GM21381 (cell line): Measurements from ENCODE around the gene OR10H5.
"Not testable (repeated sequence)": the region's sequence is repeated elsewhere in the genome, so short reads cannot be mapped to it uniquely, and the experiment has no call there.

Experiments used
- ATAC-seq: cut with Tn5 transposase; IDR thresholded peaks from one replicate; pipeline ENCODE4 v1.9.1; 2021; ENCODE audit warnings: mild to moderate bottlenecking, moderate library complexity; ENCODE audit not compliant: unreplicated experiment

The OR10H5 gene, protein sequence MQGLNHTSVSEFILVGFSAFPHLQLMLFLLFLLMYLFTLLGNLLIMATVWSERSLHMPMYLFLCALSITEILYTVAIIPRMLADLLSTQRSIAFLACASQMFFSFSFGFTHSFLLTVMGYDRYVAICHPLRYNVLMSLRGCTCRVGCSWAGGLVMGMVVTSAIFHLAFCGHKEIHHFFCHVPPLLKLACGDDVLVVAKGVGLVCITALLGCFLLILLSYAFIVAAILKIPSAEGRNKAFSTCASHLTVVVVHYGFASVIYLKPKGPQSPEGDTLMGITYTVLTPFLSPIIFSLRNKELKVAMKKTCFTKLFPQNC

DNA sequence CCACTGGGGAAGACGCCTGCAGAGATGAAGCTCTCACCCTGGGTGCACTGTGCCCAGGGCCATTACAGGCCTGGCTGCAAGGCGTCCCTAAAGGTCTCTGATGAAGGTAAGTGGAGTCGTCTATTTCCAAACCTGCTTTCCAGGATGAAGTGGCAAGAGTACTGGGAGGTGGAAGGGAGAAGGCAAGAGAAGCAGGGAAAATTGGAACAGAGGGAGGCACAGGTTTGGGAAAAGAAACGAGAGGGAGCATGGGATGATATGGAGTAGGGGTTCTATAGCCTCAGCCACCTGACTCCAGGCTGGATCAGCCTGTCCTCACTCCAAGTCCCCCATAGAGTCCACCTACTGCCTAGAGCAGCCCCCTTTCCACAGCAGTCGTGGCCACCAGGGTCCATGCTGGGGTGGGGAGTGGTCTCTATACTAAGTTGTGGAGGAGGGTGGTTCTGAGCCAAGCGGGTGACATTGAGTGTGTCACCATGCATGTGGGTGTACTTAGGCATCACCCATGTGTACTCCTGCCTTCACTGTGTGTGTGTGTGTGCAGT lies at the start of gene OR10H5:
OR10H5 (plus strand) TSS at position 51 of the 545 bp plus-strand sequence. CDS start 6,388 bp downstream, outside the sequence.
- ATAC-seq, result no peak

DNA sequence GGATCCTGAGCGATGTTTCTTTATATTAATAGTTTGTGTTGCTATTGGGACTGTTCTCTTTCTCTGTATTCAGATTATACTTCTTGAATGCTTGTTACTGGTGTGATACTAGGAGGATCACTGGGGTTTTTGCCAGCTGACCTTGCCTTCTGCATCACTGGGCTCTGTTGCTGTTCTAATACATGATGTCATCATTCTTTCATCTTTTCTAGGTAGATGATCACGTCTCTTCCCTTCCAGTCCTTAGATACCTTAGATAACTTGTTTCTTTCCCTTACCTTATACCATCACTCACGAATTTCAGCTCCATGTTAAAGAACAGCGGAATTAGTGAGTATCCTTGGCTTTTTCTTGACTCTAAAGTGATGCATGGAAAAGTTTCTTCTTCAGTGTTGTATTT lies 49.7 kb upstream of the OR10H5 start, which contains the start of gene OR10H3:
OR10H3 (plus strand) TSS at position 264 of the 400 bp plus-strand sequence. CDS start 3,408 bp downstream, outside the sequence.
- ATAC-seq, result no peak

DNA sequence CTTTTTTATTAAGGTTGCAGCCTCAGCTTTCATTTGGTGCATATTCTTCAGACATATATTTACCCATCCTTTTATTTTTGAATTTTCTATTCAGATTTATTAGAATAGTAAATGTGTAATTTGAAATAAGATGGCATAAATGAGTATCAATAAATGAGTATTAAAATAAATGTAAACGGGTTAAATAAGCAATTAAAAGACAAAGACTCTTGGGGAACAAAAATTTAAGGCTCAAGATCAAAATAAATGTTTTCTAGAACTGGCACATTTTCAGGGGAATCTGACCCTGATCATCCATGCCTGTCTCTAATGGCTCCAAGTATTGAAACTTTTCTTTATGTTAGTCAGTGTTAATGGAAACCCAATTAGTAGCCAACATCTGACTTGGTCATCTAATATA lies 46.7 kb upstream of the OR10H5 start:
- no peak for ATAC-seq

DNA sequence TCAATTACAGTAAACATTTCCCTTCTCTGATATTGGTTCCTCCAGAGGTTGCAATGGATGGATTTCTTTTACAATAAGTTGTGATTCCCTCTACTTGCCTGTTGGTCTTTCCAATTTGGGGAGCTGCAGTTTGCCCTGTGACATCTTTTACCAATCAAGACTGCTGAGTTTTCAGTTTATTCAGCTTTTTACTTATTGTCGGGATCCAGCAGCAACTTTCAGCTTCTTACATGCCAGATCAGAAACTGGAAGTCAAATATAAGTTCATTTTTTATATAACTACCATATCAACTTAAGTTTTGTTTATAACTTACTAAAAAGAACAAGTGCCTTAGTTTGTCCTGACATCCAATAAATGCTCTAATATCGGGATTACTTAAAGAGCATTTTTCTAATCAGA lies 39.2 kb upstream of the OR10H5 start:
- ATAC-seq, result no peak

DNA sequence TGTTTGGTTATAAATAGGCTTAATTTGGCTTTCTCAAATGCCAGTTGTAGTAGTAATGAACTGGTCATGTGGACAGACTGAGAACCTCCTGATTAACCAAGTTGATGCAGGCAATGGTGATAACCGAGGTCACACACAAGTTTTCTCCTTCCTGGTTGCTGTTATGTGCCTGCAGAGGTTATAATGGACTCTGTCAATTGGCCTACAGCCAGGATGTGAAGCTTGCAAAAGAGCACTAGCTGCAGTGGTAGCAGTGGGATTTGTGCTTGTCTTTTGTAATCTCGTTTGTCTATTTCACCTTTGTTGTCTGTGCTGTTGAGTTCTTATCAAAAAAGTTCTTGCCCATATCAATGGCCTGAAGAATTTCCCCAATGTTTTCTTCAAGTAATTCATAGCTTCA lies 29.1 kb upstream of the OR10H5 start:
- no peak for ATAC-seq

DNA sequence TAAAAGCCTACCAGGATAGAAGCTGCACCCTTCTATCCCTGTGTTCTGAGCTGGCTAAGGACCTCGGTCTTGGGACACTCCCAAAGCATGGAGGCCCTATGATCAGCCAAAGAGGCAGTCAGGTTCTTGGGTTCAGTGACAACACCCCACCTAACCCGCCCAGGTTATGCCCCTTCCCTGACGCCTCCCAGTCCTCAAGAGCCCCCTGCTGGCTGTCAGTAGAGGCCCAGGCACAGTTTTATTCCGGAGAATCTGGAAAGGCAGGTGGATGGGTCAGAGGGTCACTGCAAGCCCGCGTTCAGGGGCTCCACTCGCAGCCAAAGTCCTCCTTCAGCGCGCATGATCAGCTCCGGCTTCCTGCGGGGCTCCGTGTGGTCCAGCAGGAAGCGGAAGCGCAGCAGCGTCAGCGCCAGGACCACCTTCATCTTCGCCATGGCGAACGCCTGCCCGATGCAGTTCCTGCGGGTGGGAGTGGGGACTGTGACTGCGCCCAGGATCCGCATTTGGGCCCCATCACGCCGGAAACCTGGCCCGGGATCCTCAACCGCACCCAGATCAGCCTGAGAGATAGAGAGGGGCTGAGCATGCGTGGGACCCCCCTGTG lies 27.4 kb upstream of the OR10H5 start:
- no peak for ATAC-seq

DNA sequence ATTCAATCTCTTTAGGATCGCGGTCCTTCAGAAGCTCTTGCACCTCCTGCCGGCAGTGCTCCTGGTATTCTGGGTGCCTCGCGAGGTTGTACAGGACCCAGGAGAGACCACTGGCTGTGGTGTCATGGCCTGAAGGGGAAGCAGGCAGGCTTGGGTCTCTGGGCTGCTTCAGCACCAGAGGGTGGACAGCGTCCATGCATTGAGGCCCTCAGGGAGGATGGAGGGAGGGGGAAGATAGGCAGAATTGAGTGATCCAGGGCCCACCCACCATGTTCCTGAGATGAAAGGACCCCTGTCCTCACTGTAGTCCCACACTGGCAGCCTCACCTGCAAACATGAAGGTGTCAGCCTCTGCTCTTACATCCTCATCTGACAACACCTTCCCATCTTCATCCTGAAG lies 17.9 kb upstream of the OR10H5 start:
- ATAC-seq, result no peak

DNA sequence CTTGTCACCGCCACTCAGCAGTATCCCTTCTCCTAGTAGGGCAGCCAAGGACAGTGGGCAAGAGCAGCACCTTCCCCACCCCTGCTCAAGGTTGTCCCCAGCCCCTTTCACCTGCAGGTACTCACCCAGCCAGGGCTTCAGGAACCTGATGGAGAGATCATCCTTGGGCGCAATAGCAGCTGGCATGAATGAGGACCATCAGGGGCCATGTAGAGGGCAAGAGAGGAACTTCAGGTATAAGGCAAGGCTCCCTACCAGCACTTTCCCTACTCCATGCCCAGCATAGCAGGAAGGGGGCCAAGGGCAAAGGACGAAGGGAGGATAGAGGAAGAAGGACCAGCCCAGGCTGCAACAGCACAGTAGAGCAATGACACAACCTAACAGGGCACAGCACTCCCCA lies 13.3 kb upstream of the OR10H5 start:
- ATAC-seq, result not testable (repeated sequence)

DNA sequence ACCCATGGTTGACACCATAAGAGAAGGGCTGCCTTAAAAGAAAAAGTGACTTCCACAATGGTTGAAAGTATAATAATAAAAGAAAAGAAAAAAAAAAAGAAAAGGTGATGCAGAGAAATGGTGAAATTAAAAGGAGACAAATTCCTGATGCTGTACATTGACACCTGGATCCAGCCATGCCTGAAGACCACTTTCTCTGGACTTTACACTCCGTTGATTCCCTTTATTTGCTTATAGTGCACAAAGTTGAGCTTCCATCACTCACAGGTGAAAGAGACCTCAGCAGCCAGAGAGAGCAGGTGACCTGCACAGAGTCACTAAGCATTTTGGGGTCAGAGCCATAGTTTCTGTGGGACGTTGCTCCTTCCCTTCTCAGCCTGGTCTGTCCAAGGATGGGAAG lies 12.2 kb upstream of the OR10H5 start:
- ATAC-seq, result no peak

DNA sequence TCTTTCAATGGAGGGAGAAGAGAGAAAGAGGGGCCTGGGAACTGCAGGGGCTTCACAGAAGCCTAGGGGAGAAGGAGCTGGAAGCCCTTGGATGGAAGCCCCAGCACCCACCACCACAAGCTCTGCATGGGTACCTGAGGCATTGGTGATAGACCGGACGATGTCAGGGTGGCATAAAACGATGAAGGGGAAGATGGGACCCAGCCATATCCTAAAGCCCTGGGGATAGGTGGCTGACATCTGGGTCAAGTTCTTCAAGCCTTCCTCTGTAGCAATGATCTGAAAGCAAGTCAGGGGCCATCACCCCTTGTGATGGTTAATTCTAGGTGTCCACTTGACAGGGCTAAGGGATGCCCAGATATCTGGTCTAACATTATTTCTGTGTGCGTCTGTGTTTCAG lies 11.2 kb upstream of the OR10H5 start:
- ATAC-seq, result no peak

DNA sequence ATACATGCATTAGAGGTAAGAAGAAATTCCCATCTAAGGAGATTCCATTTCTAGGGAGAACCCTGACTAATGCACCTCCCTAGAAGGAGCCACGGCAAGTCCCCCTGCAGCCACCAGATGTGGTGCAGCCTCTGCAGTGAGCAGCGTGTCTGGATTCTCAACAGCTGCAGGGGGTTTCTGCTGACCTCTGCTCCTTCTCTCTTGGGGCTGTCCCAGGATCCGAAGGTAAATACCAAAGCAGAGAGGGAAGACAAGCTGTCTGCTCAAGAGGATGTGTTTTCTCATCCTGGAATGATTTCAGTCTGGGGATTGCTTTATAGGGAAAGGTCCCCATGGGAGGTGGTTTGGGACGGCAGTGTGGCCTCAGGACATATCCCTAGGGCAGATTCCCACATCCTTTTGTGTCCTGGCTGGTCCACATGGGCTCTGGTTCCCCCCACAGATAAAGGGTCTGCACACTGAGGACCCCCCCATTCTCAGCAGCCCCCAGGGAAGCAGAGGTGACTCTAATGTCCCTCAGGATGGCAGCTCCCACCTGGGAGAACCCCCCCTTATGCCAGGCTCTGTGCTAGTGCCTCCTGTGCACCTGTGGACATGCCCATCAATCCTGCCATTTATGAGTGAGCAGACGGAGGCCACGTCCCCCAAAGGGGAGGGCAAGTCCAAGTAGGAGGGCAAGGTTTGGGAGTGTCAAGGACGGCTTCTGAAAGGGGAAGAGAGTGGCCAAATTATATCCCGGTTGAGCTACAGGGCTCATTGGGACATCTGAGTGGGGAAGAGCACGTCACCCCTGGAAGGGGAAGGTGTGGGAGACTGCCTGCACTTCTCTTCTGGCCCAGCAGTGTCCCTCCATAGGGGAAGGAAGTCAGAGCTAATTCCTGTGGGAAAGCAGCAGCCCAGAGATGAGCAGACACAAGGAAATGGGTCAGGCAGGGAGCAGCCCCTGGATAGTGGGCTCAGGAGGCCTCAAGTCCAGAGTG lies 10.2 kb upstream of the OR10H5 start:
- no peak for ATAC-seq

DNA sequence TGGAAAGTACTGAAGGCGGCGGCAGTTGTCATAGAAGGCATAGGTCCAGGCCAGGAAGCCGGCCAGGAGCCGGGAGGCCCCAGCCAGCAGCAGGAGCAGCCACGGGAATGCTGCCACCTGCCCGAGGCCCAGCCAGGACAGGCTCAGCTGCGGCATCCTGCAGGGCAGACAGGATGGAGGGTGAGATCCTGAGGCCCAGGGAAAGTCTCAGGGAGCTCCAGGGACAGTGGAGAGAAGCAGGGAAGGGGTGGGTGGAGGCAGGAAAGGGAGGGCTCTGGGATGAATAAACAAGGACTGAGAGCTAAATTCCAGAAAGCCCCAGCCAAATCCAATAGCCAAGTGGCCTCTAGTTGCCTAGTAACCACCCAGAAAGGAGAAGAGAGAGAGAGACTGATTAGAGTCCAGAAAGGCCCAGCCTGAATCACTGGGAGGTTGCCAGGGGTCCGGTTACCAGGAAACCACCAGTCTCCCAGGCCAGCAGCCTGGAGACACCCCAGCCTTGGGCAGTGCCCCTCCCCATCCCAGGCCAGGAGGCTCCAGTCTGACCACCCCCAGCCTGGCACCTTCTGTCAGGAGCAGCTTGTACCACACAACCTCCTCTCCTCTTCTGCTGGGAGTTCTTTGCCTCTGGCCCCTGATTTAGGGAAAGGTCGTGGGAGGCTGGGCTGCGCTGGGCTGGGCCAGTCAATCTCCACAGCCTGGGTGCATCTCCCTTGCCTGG lies 7.5 kb upstream of the OR10H5 start:
- ATAC-seq, result no peak

DNA sequence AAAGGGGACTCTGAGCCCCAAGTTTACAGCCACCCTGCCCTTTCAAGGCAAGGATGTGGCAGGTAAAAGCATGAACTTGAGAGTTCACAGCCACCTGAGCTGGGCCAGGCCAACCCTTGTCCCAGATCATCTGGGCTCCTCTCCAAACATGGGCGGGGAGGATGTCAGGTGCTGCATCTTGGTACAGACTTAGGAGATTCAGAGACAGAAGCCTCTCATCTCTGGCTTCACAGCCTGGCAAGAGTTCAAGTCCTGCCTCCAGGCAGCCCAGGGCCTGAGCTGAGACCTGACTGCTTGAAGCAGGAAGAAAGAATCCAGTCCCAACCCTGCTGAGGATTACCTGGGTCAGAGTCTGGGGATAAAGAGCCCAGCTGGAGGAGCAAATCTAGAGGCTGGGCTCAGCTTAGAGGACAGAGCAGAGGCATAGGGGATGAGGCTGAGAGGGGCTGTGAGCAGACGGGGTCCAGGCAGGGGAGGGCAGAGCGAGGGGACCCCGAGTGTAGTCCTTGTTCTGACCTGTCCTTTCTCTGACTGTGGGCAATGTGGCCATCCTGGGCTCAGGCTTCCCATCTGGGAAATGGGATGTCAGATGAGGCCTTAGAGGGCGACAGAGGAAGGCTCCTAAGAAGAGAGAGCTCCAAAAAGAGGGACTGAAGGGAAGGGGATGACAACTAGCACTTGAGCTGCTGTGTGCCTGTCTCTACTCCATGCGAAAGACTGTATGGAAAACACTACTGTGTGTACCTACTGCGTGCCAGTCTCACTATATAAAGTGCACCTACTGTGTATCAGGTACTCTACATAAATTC lies 6.6 kb upstream of the OR10H5 start:
- no peak for ATAC-seq

DNA sequence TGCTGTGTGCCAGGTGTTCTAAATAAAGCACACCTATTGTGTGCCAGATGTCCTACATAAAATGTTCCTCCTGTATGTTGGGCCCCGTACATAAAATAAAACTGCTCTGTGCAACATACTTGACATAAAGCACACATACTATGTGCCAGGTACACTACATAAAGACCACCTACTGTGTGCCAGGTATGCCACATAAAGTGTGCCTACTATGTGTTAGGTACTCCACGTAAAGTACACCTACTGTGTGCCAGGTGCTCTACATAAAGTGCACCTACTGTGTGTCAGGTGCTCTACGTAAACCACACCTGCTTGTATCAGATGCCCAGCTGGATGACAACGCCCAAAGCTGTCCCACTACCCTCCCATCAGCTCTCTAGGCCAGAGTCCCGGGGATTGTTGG lies 5.8 kb upstream of the OR10H5 start:
- ATAC-seq, result no peak

DNA sequence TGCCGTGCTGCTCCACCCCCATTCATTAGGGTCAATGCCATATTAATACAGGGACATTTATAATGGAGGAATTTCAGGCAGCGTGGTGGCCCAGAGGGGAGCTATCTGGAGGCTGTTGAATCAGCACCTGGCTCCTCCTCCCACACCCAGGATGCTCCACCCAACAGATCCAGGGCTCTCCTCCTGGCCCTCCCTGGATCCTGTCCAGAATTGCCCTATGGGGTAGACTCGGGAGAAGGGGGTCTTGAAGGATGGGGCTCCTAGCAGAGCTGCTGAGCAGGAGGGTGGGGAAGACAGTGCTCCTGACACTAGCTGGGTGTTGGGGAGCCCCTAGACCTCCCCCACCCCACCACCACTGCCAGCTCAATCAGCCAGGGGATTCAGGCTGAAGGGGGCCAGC lies 5.2 kb upstream of the OR10H5 start:
- ATAC-seq, result no peak

DNA sequence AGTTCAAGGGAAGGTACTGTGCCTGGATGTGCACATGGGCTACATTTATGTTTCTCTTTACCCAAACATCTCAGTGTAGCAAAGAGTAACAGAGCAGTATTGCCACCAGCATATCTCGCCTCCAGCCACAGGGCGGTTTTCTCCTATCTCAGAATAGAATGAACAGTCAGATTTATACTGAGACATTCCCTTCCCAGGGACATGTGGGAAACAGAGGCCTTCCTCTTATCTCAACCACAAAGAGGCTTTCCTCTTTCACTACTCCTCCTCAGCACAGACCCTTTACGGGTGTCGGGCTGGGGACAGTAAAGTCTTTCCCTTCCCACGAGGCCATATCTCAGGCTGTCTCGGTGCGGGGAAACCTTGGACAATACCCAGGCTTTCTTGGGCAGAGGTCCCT lies 4.6 kb upstream of the OR10H5 start:
- not testable (repeated sequence) for ATAC-seq

DNA sequence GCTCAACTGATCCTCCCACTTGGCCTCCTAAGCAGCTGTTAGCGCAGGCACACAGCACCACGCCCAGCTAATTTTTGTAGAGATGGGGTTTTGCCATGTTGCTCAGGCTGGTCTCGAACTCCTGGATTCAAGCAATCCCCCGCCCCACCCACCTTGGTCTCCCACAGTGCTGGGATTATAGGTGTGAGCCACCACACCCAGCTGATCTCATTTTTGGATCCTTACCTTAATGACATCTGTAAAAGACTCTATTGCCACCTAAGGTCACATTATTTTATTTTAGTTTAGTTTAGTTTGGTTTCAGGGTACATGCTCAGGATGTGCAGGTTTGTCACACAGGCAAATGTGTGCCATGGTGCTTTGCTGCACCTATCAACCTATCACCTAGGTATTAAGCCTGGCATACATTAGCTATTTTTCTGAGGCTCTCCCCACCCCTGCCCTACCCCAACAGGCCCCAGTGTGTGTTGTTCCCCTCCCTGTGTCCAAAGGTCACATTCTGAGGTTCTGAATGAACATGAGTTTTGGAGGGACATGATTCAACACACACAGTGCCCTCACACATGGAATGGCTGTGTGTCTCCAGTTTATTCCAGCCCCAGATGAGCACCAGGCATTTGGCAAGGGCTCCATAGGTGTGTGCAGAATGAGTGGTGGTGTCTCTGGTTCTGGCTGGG lies 1.3 kb downstream of the OR10H5 start:
- ATAC-seq, result no peak

DNA sequence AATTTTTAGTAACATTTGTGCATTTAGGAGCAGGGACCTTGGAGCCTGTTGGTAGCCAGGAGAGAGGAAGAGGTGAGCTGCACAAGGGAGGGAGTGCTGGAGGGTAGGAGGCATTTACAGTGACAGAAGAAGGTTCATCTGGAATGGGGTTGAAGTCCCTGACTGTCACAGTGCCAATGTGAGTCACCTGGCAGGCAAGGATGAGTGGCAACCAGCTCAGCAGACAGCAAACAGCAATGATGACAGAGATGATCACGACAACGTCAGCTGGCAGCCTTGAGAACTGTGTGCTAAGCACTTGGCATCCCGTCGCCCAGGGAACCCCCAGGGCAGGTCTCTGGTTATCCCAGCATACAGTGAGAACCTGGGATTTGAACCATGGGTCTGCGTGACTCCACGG lies 2.6 kb downstream of the OR10H5 start:
- ATAC-seq, result no peak

DNA sequence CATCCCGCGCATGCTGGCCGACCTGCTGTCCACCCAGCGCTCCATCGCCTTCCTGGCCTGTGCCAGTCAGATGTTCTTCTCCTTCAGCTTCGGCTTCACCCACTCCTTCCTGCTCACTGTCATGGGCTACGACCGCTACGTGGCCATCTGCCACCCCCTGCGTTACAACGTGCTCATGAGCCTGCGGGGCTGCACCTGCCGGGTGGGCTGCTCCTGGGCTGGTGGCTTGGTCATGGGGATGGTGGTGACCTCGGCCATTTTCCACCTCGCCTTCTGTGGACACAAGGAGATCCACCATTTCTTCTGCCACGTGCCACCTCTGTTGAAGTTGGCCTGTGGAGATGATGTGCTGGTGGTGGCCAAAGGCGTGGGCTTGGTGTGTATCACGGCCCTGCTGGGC lies 6.8 kb downstream of the OR10H5 start:
- ATAC-seq, result not testable (repeated sequence)
